GM12801 (cell line): Measurements from ENCODE around the gene SIPA1L3.

Source experiments
- CTCF ChIP-seq: IDR thresholded peaks from one replicate; pipeline ENCODE4 v1.5.1; 2011; ENCODE audit warnings: control low read depth; ENCODE audit not compliant: insufficient read length; ENCODE audit errors: extremely low read depth

The SIPA1L3 gene

DNA sequence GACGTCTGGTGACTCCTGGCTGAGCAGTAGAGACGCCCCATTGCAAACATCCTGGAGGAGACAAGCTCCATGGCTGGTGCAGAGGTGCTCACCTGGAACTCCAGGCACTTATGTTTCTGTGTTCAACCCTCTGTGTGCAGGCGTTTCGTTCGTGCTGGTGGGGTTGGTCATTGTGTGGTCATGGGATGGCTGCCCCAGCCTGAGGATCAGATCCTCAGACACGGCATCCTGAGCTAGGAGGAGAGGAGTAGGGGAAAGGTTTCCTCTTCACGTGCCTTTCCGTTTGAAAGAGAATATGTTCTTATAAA, 87.8 kb downstream of the SIPA1L3 start:
- no peak for TF ChIP-seq CTCF

DNA sequence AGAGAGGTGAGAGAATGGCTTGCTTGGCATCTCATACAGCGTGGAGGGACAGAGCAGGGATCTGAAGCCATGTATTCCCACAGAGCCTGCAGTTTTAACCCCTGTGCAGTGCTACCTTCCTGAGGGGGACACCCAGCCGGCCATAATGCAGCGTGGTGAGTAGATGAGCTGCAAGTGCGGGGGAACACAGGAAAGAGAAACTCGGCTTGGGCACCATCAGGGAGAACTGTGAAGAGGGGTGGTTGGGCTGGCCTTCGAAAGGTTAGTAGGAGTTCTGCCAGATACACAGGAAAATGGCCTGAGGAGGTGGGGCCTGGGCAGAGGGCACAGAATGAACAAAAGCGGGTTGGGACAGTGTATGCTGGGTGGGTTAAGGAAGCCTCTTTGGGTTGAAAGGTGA, 88.3 kb downstream of the SIPA1L3 start:
- no peak for TF ChIP-seq CTCF

- no peak for TF ChIP-seq CTCF
Observed at GRCh38 chr19:37997911-37998344, 90.9 kb downstream of the SIPA1L3 start.

- no peak for TF ChIP-seq CTCF
Observed at GRCh38 chr19:37998801-37999308, 91.8 kb downstream of the SIPA1L3 start.

GRCh38 chr19:37999309-38000213, 92.6 kb downstream of the SIPA1L3 start:
- TF ChIP-seq CTCF: no peak

- no peak for TF ChIP-seq CTCF
Observed at GRCh38 chr19:38001158-38001781, 94.3 kb downstream of the SIPA1L3 start.

- no peak for TF ChIP-seq CTCF
Observed at GRCh38 chr19:38003438-38004185, 96.6 kb downstream of the SIPA1L3 start.
